GM18502 (cell line): ENCODE measurements around the gene WT1.
"Not testable (repeated sequence)": the region's sequence is repeated elsewhere in the genome, so short reads cannot be mapped to it uniquely, and the experiment has no call there.

Experiments used
- ATAC-seq: cut with Tn5 transposase; IDR thresholded peaks from one replicate; pipeline ENCODE4 v1.9.1; 2021; ENCODE audit warnings: mild to moderate bottlenecking; ENCODE audit not compliant: unreplicated experiment, poor library complexity

WT1 gene

DNA sequence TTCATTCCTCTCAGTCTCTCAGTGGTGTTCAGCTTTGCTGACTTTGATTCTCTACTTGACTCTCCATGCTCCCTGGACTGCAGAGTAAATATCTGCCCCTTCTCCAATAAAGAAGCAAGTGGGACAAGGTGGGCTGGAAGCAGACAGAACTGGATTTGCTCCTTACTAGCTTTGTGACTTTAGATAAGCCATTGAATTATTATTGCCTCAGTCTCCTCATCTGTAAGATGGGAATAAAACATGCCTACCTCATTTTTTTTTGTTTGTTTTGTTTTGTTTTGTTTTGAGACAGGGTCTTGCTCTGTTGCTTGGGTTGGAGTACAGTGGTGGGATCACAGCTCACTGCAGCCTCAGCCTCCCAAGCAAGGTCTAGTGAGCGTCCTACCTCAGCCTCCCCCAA, 44.6 kb downstream of the WT1 start:
- no peak for ATAC-seq

DNA sequence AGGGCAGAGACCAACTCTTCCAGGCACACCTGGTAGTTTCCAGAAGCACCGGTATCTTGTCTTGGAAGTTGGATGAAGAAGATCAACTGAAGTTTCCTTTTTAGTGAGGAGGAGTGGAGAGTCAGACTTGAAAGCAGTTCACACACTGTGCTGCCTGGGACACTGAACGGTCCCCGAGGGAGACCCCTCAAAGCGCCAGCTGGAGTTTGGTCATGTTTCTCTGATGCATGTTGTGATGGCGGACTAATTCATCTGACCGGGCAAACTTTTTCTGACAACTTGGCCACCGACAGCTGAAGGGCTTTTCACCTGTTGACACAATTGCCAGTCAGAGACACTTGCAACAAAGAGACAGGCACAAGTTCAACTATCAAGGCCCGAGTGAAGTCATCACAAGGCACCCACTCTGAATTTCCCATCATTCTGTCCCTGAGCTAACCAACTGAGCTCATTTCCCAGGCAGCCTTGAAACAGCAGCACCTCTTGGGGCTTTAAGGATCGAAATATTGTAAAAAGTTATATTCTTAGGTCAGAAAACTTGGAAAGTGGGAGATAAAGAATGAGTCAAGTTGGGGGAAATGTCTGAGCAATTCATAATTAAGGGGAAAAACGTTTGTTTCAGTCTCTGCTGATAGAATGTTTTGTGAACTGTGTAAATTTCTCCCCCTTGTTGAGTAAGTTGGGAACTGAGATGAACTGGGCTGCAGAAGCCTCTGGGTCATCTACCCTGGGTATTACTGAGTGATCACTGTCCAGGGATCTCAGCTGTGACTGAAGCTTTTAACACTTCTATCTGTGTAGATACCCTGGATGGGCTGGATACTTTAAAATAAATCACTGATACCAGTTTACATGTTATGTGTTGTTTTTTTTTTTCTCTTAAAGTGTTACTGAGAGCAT, 46.2 kb downstream of the WT1 start:
- no peak for ATAC-seq

DNA sequence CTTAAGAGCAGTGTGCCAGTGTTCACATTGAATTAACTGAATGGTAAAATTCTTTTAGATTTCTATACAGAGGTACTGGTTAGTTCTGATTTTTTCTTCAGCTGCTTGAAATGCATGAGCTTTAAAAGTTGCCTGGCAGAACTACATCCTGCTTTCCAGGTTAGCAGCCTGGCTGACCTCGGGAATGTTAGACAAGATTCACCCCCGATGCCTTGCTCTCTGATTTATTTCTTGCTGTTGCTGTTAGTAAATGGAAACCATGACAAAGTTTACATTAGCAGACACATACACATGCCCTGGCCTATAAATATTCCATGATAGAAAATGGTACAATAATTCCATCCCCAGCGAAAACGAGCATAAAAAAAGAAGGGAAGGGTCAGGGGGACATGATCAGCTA, 47.0 kb downstream of the WT1 start:
- ATAC-seq, result no peak

DNA sequence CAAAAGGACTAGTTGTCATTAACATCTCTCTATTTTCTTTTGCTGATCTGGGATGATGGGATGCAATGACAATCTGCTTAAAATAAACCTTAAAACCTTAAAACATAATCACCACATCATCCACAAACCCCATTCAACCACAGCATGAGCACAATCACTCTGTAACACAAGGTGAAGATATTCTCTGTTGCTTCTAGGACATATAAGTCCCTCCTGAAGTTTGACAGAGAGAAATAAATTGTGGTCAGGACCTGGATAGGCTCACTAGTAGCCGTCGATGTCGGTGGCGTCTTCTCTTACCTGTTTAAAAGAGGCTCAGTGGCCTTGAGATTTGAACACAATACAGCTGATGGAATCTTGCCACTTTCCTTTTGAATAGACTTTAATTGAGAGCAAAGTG, 47.9 kb downstream of the WT1 start:
- no peak for ATAC-seq

DNA sequence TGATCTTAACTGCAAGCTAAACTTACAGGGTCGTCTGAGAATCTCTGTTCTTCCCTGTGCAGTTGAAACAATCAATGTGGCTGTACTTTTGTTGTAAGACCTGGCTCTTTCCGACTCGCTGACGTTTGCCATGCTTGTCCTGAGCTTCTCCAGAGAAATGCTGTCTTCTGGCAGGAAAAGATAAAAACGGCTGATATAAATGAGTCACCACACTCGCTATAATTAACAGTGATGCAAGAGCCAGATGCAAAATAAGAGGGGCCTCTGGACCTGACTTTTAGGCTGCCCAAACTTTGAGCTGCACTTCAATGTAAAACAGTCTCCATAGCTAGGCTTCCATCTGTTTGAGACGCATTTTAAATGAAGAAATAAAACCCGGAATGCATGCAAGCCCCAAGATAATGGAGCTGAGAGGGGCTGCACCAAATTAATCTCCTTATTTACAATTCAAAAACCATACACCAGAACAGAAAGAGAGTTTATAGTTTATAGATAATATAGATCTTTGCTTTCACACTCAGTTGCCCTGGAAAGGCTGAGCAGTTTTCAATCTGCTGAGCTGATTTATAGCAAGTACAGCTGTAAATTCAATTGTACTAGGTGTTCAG, 48.5 kb downstream of the WT1 start:
- ATAC-seq, result no peak

DNA sequence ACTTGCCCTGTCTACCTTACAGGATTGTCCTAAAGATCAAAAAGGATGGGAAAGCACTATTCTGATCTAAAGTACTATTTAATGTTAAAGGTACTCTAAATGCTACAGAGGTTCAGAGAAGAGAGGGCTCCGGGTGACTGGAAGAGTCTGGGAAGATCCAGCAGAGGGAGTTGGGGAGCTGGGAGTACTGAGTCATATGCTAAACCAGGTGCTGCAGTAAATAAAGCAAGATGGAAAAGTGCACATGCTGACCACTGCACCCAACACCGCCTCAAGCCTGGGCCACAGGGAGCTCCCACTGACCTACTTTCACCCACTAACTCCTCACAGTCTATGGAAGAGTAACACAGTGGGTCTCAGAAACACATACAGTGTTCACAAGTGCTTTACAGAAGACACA, 49.3 kb downstream of the WT1 start:
- no peak for ATAC-seq

DNA sequence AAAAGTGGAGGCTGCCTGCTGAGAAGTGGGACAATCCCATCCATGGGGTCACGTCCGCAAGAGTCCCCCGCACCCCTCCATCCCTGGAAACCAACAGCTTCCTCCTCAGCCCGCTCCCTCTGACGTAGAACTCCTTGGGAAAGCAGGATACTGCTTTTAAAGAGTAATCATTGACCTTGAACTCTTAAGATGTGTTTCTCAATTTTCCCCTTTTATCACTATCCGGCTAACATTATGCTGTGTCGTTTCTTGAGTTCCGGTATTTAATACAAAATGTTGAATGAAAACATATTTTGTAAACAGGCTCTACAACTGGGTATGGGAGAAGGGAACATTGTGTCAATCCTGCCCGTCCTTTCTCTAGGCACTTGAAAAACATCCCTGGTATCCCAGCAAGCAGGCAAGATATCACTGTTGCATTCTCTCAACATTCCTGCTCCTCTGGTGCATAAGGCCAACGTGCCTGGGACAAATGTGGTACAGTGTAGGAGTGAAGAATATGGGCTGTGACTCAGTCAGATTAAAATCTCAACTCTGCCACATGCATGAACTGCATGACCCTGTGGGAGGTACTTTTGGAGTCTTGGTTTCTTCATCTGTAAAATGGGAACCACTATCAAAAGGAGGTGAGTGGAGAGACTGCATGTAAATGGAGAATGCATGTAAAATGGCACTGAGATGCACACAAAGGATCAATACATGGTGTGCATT, 52.8 kb downstream of the WT1 start:
- ATAC-seq, result no peak

DNA sequence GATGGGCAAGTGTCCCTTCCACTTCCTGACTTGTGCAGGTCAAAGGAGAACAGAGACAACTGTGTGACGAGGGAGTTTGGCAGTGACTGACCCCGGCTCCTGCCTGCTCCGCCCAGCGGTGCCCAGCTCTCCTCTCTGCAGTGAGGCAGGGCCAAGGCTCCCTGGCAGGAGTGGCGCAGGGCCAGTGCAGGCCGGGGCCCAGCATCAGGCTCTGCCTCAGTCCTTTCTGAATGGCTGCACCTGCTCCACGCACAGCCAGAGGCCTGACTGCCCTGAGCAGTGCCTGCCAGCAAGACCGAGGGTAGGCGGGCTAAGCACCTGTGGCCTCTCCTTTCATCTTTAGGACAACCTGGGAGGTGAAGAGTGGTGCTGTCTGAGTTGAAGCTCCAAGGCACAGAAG, 54.2 kb downstream of the WT1 start:
- ATAC-seq, result no peak

DNA sequence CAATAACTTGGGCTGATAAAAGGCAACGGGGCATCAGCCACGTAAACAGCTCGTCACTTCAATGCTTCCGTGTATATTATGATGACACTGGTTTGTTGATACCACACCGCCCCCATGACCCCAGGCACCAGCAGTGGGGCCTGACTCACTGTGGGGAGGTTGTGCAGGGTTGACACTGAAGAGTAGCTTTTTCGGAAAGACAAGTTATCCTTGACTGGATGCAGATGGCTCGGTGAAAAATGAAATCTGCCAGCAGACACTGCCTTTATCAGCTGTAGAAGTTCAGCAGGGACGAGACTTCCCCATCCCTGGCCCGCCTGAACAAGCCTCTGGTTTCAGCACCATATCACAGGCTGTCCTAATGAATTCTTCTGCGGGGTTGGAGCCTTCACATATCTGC, 55.6 kb downstream of the WT1 start:
- no peak for ATAC-seq

DNA sequence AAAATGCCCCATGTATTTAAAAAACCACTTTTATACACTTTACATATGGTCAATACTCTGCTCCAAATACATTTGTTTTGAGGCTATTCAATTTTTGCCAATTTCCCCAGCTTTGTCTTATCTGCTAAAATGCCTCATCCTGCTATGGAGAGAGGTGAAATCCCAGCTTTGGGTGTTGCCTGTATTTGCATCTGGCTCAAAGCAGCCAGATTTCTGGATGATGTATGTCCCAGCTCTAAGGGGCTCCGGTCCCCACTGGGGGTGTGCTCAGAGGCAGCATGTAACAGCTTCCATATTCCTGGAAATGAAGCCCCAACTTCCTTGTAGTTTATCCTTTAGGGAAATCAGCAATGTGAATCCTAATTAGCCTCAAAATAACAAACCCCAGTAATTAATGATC, 59.5 kb downstream of the WT1 start:
- no peak for ATAC-seq

DNA sequence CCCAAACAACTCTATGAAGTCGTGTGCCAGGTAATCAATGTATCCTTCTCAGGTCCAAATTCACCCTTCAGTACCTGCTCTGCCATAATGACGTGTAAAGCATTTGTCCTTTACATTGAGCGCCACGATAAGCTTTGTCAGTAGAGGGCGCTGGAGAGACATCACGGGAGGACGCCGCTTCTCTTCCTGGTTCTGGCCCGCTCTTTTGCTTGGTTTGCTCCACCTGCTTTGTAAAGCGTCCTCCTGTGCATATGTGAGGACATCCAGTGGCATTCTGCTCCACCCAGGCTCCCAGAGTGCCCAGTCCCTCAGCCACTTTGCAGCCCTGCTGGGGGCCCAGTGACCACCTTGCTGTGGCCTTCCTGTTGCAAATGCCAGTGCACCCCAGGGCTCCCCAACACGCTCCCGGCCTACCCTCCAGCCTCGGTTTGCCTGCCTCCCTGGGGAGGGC, 61.1 kb downstream of the WT1 start:
- ATAC-seq, result peak; percentile 90

DNA sequence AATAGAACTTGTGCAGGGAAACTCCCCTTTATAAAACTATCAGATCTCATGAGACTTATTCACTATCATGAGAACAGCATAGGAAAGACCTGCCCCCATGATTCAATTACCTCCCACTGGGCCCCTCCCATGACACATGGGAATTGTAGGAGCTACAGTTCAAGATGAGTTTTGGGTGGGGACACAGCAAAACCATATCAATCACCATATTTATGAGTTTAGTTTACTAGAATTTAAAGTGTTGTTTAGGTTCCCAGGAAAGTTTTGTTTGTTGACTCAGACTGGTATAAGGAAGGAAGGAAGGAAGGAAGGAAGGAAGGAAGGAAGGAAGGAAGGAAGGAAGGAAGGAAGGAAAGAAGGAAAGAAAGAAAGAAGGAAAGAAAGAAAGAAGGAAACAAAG, 65.4 kb downstream of the WT1 start:
- ATAC-seq, result not testable (repeated sequence)

DNA sequence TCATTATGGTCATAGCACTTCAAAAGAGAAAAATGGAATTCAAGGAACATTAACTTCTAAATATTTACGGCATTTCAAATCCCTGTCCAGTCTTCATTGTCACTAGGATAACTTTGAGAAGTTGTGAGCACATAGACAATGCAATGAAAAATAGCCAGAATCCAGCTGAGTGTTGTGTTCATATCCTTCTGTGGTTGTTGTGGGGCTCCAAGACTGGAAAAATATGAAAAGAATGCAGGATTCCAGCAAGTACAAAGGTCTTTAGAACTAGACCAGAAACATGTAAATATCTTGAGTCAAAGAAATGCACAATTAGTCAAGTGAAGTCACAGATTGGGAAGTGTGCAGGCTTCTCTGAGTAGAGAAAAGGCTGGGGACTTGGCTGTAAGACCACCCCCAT, 68.7 kb downstream of the WT1 start:
- ATAC-seq, result no peak

DNA sequence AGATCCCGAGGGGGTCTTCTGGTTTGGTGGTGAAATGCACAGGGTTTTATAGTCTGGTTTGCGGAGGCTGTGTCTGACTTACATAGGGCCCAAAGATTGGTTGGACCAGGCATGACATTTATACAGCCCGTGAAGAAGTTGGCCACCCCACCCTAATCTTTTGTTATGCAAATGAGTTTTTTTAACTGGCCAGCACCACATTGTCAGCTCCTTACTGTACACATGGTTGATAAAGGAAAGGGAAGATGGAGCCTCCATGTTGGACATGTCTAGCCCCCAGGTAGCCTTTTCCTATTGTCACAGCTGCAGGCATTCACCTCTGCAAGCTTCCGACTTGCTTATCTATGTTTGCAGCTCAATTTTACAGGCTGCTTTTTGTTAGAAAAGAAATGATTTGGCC, 70.1 kb downstream of the WT1 start:
- ATAC-seq, result no peak

DNA sequence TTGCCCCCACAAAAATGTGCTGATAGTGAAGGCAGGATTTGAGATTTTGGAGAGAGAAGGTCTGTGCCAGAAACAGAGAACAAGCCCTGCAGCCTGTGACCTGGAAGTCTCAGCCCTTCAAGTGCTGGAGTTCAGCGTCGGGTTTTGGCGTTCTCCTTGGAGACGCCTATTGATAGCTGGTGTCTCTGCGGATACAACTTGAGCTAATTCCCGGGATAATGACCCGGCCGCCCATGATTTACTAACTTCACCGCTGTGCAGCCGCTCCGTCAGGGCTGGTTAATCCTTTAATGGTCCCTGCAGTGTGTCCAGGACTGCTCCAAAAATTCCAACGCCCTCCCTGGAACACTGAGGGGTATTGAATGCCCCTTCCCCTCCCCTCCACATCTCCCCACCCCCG, 76.6 kb downstream of the WT1 start:
- no peak for ATAC-seq

DNA sequence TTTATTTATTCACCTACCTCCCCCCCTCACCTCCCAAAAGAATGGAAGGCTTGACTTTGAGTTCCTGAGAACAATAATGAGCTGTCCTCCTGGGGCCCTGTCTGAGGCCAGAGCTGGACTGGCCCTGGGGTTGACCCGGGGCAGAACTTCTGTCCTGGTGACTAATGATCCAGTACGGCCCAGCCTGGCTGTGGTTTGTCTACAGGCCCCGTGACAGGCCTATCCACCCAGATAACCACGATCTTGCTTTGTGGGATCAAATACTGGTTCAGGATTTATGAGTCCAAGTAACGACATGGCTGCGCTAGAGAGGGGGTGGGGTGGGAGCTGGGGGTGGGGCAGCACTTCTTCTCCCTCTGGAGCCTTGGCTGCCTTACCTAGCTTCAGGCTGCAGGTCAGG, 81.5 kb downstream of the WT1 start:
- no peak for ATAC-seq

DNA sequence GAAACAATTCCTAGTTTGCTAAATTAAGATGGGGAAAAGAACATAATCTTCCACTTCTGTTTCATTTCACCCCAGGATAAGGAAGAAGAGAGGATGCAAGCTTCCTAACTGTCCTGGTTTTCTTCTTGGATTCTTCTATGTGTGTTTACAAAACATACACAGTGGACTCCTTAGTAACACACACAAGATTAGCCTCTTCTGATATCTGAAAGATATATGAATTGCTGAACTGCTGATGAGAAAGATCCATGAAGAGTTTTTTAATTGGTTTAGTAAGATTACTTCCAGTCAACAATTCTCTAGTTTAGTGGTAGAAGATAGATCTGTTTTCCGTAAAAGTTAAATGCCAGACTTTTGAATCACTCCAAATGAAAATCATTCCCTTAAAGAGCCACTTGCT, 86.8 kb downstream of the WT1 start:
- ATAC-seq, result no peak

DNA sequence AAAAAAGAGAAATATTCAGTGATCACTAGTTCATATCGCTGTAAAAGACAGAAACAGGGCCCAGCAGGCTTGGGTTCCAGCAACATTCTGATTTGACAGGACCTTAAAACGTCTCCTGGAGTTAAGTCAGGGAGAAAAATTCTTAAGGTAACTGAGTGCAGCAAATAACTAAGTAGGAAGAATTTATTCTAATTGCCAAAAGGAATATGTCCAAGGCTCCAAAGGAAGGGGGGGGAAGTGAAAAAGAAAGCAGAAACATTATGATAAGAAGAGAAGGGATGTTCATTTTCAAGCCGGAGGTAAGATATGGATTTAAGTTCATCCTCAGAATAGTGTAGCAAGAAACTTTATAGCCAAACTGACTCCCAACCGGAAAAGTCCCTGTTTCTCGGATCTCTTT, 90.4 kb downstream of the WT1 start:
- ATAC-seq, result no peak

DNA sequence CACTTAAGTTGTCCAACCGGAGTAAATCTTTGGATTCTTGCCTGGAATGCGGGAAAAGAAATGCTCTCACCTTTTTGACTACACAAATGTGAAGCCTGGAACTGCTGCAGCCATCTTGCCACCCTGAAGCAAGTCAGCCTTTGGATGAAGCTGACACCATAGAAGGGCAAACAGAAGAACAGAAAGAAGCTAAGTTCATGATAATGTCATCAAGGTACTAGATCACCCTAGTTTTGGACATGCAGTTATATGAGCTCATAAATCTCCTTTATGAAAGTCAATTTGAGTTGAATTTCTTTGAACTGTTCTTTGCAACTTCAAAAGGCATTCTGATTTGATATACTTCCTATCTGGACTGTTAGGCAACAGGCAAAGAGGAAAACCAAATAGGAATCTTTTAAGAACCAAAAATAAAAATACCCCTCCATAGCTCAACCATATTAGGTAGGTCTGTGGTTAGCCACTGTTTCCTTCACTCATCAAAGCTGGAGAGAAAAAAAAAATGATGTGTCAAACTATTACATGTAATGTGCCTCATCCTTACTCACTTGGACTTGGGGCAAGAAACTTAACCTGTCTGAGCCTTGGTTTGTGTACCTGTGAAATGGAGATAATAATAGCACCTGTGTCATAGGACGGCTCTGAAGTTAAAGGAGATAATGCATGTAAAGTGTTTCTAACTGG, 91.9 kb downstream of the WT1 start:
- peak; percentile 60 for ATAC-seq

DNA sequence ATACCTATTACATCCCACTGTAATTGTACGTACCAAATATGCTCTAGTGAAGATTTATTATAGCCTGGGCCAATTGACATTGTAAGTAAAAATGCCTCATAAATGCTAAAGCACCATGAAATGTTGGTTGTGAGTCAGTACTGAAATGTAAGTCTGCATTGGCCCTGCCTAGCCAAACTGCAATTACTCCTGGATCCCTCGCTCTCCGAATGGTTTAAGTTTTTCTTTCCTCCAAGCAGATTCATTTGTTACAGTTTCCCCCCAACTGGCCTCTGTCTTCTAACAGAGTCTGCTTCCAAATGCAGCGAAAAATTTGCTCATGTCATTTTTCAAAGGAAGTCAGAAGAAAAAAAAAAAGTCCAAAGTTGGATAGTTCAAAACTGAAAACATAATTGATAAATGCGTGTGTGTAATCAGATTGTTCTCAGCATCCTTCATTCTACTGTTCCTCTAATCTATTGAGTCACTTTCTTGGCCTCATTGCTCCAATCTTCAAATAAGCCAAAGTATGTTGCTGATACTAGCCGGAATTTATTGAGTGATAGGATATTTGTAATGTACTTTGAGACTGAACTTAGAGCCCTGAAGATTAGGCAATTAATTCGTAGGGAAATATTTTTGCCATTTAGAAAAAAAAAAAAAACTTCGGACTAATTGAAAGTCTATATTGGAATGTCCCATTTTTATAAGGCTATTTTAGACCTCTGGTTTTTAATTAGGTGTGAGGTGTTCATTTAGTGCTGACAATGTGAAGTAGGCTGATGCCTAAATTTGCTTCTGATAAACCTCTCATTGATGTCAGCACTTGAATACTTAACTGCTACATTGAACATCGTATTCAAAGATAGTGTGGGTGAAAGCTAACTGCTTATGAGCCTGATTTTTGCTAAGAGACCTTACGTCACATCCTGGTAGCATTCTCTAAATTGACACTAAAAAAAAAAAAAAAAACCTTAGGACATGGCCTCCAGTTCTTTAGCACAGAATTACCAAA, 93.4 kb downstream of the WT1 start:
- ATAC-seq, result no peak
